Activated B cell treated with CpG ODN at 0.5 μM for 24 hours (primary cell): ENCODE data around the gene RBMS1. TPM values are rescaled to one million over a fixed set of nuclear protein-coding genes. Genes with fewer than 3 reads are reported as not detected.

Experiments used
- ATAC-seq: fragments of 200-7000 bp; cut with Tn5 transposase; one replicate; pipeline ENCODE4 v1.10.0; 2021; ENCODE audit warnings: low read depth, mild to moderate bottlenecking, moderate library complexity
- CTCF ChIA-PET: fragments of 350-600 bp; sonication (Branson Sonifier 250); formaldehyde crosslinking; loops from one replicate; lab custom pipeline; 2021; ENCODE audit warnings: antibody characterized with exemption; lab: Charles Lee
- POLR2A ChIA-PET: fragments of 350-600 bp; sonication (Branson Sonifier 250); formaldehyde crosslinking; loops from one replicate; lab custom pipeline; 2021; ENCODE audit warnings: antibody characterized with exemption; lab: Charles Lee
- DNase-seq: peaks from one replicate; pipeline ENCODE4 v3.0.0; 2022
- H3K27ac Mint-ChIP-seq: one replicate; pipeline ENCODE4 v1.8.0; 2020; ENCODE audit warnings: mixed read lengths
- H3K27me3 Mint-ChIP-seq: one replicate; pipeline ENCODE4 v1.8.0; 2021; ENCODE audit warnings: mixed read lengths
- H3K36me3 Mint-ChIP-seq: one replicate; pipeline ENCODE4 v1.8.0; 2021; ENCODE audit warnings: low read depth, mixed read lengths
- H3K4me1 Mint-ChIP-seq: one replicate; pipeline ENCODE4 v1.8.0; 2021; ENCODE audit warnings: mixed read lengths
- H3K4me3 Mint-ChIP-seq: one replicate; pipeline ENCODE4 v1.8.0; 2020; ENCODE audit warnings: mild to moderate bottlenecking, mixed read lengths
- H3K9me3 Mint-ChIP-seq: one replicate; pipeline ENCODE4 v1.8.0; 2020; ENCODE audit warnings: mixed read lengths
- CTCF ChIP-seq: fragments of 200-600 bp; IDR thresholded peaks from one replicate; pipeline ENCODE4 v1.8.0; 2022; ENCODE audit warnings: antibody characterized with exemption, mild to moderate bottlenecking
- intact Hi-C: fragments of 100-400 bp; cut with micrococcal nuclease; formaldehyde crosslinking; loops from one replicate; pipeline ENCODE4 v1.15.1; 2024
- total RNA-seq: library from RNA; stranded (reverse); gene quantifications from 2 replicates; pipeline ENCODE4 v1.2.3, GENCODE V29; 2022

The RBMS1 gene
- total RNA-seq, 1 donor from 2014 or later, result 30.9 TPM

DNA sequence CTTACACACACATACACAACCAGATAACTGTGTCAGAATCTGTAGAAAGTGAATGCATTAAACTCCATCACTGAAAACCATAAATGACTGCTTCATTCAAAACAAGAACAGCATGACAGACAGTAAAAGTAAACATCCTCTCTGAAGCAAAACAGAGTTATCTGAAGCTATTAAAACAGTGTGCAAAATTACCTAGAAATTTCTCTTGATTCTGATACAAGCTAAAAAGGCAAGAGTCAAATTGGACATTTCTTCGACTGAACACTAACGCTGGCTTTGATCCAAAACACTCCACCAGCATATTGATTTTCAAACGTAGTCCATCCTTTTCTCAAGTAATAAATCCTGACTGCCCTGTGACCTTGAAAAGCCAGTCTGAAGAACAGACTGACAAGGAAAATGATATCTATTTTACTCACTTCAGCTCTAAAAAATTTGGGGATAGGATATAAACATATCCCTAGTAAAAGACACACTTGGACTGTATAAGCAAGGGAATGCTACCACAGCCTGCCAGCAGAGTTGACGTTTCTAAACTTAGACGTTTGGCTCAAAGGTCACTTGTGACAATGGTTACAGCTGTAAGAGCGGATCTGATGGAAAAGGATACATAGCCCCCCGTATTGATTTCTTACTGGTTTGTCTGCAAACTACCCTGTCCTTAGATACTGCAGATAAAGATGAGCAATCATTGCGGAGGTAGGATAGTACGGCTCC lies 164.6 kb downstream of the RBMS1 start:
- ChIA-PET CTCF (interaction anchor here (2.1 kb wide), 1 partner anchor 665 kb away, joined by 6 read pairs; no protein-coding TSS in a partner anchor), POLR2A (no interaction called here)
- H3K9me3 Mint-ChIP-seq, result no peaks in the 10 kb centered on the region
- H3K4me1 Mint-ChIP-seq, result peaks cover 50% of the 10 kb centered on the region
- no peak for ATAC-seq
- H3K27me3 Mint-ChIP-seq, result no peaks in the 10 kb centered on the region
- intact Hi-C loops, result loop anchor here (5.0 kb wide), 1 partner anchor 98 kb away; no protein-coding TSS in a partner anchor
- DNase-seq, result no peak
- no peaks in the 10 kb centered on the region for H3K36me3 Mint-ChIP-seq
- no peak for TF ChIP-seq CTCF
- H3K27ac Mint-ChIP-seq, result no peak overlapping the region
- no peak overlapping the region for H3K4me3 Mint-ChIP-seq

GRCh38 chr2:160326786-160327185 lies 166.8 kb downstream of the RBMS1 start:
- peaks cover 46% of the 10 kb centered on the region for H3K4me1 Mint-ChIP-seq
- ChIA-PET CTCF (no interaction called here), POLR2A (no interaction called here)
- DNase-seq (no peak), ATAC-seq (no peak)
- no peak overlapping the region for H3K27ac Mint-ChIP-seq
- no peak for TF ChIP-seq CTCF
- intact Hi-C loops, result loop anchor here (5.0 kb wide), 1 partner anchor 101 kb away; no protein-coding TSS in a partner anchor
- H3K9me3 Mint-ChIP-seq, result no peaks in the 10 kb centered on the region
- H3K36me3 Mint-ChIP-seq, result no peaks in the 10 kb centered on the region
- H3K4me3 Mint-ChIP-seq, result no peak overlapping the region
- H3K27me3 Mint-ChIP-seq, result no peaks in the 10 kb centered on the region

DNA sequence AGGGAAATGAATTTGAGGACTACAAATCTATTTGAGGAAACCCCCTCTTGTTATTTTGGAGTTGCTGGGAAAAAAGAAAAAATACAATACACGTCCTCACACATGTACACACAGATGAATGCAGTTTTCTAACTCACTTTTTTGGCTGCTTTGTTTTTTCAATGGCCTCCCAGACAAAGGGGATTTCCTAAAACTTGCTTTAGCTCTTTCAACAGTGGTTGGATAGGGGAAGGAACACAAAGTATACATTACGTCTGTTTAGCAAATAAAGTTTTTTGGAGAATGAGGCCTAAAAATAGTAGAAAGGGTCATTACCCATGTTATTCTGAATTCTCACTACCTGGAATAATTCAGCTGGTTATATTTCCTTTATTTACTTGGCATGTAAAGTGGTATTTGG lies 168.2 kb downstream of the RBMS1 start:
- no peaks in the 10 kb centered on the region for H3K9me3 Mint-ChIP-seq
- DNase-seq, result no peak
- ChIA-PET POLR2A (interaction anchor here (1.2 kb wide), 1 partner anchor 68 kb away, joined by 4 read pairs; no protein-coding TSS in a partner anchor), CTCF (interaction anchor here (1.0 to 5.8 kb wide), 8 partner anchors 9 to 668 kb away, joined by 3 to 105 read pairs (median 12); no protein-coding TSS in a partner anchor)
- H3K27me3 Mint-ChIP-seq, result no peaks in the 10 kb centered on the region
- intact Hi-C loops, result loop anchor here (2.0 to 5.0 kb wide), 4 partner anchors 73 to 947 kb away; no protein-coding TSS in a partner anchor
- H3K4me1 Mint-ChIP-seq, result peaks cover 52% of the 10 kb centered on the region
- no peaks in the 10 kb centered on the region for H3K36me3 Mint-ChIP-seq
- TF ChIP-seq CTCF, result no peak
- no peak overlapping the region for H3K4me3 Mint-ChIP-seq
- H3K27ac Mint-ChIP-seq, result no peak overlapping the region
- ATAC-seq, result no peak

DNA sequence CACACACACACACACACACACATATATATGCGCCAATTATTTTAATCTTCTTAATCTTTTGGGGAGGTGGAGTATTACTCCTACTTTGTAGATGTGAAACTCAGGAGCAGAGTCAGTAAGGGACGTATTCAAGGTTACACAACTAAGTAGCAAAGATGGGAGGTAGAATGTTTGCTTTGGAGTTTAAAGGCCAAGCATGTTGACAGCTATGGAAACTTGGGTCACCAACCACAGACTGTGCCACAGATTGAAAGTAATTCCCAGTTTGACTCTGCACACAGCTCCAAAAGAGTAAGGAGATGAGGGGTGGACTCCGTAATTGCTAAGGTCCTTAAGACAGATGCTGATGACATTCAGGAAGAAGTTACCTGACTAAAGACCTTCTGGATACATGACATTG lies 168.7 kb downstream of the RBMS1 start:
- DNase-seq, result no peak
- Mint-ChIP-seq H3K27me3 (no peaks in the 10 kb centered on the region), H3K4me3 (no peak overlapping the region), H3K9me3 (no peaks in the 10 kb centered on the region), H3K4me1 (peaks cover 49% of the 10 kb centered on the region), H3K27ac (no peak overlapping the region), H3K36me3 (no peaks in the 10 kb centered on the region)
- no peak for TF ChIP-seq CTCF
- ATAC-seq, result no peak
- POLR2A ChIA-PET, result interaction anchor here (0.6 to 1.2 kb wide), 2 partner anchors 8 to 69 kb away, joined by 3 to 4 read pairs; no protein-coding TSS in a partner anchor
- intact Hi-C loops, result loop anchor here (1.0 to 5.0 kb wide), 8 partner anchors 72 to 948 kb away; no protein-coding TSS in a partner anchor
- CTCF ChIA-PET, result interaction anchor here (1.0 to 5.8 kb wide), 17 partner anchors 9 to 943 kb away, joined by 3 to 105 read pairs (median 5); no protein-coding TSS in a partner anchor
